GM21367 (cell line): Measurements from ENCODE around the gene LRTM2.
"Not testable (repeated sequence)": the region's sequence is repeated elsewhere in the genome, so short reads cannot be mapped to it uniquely, and the experiment has no call there.

ENCODE experiments used
- ATAC-seq: cut with Tn5 transposase; IDR thresholded peaks from one replicate; pipeline ENCODE4 v1.9.1; 2021; ENCODE audit not compliant: unreplicated experiment

The LRTM2 gene

GRCh38 chr12:1811281-1811947 is 9.0 kb upstream of the LRTM2 start:
- no peak for ATAC-seq

GRCh38 chr12:1811948-1812291 is 8.4 kb upstream of the LRTM2 start:
- no peak for ATAC-seq

- no peak for ATAC-seq
These were observed 7.6 kb upstream of the LRTM2 start for GRCh38 chr12:1812650-1813302.

GRCh38 chr12:1814266-1814665 is 6.1 kb upstream of the LRTM2 start:
- no peak for ATAC-seq

DNA sequence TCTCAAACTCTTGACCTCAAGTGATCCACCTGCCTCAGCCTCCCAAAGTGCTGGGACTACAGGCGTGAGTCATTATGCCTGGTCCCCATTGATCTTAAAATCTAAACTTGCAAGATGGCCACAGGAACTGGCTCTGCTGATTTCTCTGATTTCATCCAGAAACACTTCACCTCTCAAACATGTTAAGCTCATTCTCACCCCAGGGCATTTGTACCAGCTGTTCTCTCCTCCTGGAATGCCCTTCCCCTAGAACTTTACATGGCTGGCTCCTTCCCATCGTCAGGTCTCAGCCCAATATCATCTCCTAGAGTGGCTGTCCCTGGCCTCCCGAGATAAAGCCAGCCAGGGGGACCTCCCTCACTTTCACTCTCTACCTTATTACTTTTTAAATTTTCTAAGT is 5.3 kb upstream of the LRTM2 start:
- ATAC-seq, result no peak

- no peak for ATAC-seq
These were observed 4.3 kb upstream of the LRTM2 start for GRCh38 chr12:1815814-1816729.

DNA sequence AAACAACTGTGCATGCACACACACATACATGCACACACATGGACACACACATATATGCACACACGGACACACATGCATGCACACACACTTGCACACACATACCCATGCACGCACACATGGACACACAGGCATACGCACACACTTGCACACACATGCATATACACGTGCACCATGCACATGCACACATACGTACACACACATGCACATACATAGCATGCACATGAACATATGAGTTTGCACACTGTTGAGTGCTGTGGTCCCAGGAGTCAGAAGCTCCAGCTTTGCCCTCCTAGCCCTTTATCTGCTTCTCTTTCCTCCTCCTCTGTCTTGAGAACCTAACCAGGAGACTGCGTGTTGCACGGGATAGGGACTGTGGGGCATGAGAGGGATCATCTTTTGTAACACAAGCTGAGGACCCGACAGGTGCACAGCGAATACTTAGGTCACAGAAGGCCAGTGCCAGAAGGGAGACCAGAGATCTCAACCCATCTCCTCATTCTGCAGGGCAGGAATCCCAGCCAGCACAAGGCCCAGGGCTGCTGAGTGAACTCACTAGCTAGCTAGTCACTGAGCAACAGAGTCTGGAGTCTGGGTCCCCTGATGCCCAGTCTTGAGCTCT is 3.5 kb upstream of the LRTM2 start:
- ATAC-seq, result no peak

GRCh38 chr12:1817928-1818327 is 2.4 kb upstream of the LRTM2 start:
- ATAC-seq, result not testable (repeated sequence)

GRCh38 chr12:1819050-1819449 is 1.3 kb upstream of the LRTM2 start:
- no peak for ATAC-seq

GRCh38 chr12:1819571-1819970 is 794 bp upstream of the LRTM2 start:
- ATAC-seq, result no peak

DNA sequence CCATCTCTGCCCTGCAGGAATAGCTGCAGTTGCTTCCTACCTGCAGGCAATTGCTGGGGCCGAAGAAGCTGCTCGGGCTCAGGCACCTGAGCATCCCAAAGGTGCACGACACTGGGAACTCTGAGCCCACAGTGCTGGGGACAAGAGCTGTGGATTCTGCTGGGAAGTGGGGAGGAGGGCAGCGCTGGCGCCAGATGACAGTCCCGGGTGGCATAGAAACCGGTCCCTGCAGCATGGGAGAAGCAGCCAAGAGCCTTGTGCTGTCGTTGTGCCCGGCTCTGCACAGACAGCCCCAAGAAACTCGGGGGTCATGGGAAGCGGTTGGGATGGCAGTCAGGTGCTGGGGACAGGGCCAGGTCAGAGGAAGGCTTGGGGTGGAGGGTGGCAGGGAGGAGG is 529 bp downstream of the LRTM2 start:
- ATAC-seq, result no peak

- no peak for ATAC-seq
These were observed 1.4 kb downstream of the LRTM2 start for GRCh38 chr12:1821805-1822204.

DNA sequence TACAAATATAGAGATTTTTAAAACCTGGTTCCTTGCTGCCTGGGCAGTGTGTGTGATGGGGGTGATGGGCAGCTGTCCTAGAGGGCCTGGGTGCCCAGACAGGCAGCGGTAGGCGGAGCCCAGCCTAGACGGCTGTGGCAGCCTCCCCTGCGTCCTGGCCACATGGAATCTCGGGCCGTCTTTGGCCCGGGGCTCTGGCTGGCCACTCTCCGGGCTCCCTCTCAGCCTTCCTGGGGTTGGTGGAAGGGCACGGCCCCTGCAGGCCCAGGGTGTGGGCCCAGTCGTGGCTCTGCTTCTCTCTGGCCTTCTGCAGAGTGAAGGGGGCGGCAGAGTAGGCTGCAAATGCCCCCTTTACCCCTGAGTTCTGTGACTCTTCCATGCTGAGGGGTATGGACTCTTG is 2.3 kb downstream of the LRTM2 start:
- no peak for ATAC-seq

- ATAC-seq, result no peak
These were observed 2.9 kb downstream of the LRTM2 start for GRCh38 chr12:1823237-1823636.

DNA sequence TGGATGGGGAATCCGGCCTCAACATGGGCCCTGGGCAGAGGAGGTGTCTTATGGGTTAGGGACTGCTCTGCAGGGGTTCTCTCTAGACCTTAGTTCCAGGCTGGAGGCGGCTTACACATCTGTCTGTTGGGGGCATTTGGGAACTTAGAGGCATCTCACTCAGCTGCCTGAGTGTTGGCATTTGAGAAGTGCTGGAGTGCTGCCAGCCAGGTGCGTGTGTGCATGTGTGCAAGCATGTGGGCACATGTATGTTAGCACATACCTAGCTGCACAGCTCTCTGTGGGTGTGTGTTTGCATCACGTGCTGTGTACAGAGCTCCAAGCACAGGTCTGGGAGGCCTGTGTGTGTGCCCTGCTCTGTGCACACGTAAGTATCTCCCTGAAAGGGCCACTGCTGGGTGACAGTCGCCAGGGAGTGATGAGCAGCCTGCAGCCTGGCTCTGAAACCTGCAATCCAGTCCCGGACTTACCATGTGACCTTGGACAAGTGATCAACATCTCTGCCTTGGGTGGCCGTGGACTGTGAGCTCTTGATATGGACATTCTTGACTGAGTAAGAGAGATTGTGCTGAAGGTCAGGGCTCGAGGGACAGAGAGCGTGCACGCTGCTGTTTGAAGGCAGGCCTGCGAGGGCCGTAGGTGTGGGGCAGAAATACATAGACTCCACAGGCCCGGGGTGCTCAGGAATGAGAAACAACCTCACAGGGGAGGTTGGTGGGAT is 5.2 kb downstream of the LRTM2 start:
- no peak for ATAC-seq

DNA sequence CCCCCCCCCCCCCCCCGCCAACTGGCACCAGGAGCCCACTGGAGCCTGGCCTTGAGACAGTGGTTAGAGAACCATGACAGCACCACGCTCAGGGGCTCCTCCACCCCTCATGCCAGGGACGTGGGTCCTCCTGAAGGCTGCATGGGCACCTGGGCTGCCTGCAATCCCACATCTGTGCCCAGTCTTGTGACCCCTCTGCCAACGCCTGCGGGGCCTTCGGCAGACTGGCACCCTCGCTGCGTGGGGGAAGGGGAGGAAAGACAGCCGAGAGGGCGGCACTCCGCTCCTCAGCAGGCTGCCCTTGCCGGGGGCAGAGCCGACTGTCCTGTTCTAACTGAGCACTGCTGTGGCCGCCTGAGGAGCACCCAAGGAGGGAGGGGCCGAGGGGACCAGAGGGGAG is 6.0 kb downstream of the LRTM2 start:
- ATAC-seq, result no peak

- ATAC-seq, result no peak
These were observed 6.7 kb downstream of the LRTM2 start for GRCh38 chr12:1826867-1827705.

DNA sequence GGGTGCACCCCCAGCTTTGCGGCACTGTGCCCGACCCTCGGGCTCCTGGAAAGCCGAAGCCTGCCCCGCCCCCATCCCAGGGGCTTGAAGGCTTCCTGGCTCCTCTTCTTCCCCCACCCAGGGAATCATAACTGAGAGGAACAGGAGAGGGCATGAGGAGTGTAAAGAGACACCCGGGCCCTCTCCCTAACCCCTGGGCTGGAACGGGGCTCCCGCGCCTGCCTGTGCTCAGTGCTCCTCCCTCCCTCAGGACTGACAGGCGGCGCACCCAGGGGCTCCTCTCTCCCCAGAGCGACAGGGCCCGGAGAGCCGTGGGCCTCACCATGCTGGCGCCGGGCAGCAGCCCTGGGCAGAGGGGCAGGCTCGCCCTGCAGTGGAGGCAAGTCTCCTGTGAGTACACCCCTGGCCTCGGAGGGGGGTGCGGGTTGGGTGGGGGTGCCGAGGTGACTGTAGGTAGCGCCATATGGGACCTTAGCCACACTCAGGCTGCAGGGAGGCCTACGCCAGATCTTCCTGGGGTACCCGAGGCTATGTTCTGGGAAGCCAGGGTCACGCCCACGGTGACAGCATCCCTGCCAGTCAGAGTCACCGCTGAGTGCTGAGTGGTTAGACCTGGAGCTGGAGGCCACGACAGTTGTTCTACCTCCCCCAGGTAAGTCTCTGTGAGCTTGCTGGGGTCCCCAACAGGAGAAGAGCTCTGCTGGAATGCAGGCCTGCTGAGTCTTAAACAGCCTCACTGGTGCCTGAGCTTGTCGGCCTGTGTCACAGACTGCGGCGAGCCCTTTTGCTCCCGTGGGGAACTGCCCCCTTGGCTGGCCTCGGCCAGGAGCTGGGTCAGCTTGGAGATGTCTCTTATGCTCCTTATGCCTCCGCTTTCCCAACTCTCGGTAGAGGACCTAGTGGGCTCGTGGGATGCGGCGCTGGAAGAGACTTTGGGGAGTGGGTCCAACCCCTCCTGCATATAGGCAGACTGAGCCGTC is 7.8 kb downstream of the LRTM2 start:
- ATAC-seq, result no peak

DNA sequence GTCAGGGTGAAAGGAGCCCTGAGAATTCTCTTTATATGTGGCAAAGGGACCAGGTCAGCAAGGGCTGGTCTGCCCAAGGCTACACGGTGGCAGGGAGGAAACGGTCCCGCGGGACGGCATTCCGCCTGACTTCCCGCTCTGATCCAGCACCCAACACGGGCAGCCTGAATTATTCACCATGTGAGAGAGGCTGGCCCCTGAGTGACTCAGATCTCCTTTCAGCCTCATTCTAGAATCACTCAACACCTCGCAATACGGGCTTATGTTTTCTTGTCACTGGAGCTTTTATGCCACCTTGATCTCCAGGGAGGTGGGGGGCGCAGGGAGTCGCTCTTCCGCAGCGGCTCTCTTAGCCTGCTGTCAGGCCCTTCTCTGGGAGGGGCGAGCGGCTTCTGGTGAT is 8.5 kb downstream of the LRTM2 start:
- ATAC-seq, result no peak
